GM19193 (cell line): ENCODE data around the gene NFKBIA.
A peak's percentile ranks its signal among the peaks of the same experiment; 100 is the strongest.

ENCODE experiments used
- POLR2A ChIP-seq: IDR thresholded peaks from 4 replicates; pipeline ENCODE4 v1.6.1; 2011; ENCODE audit not compliant: insufficient read depth, insufficient read length; ENCODE audit errors: extremely low read depth

NFKBIA gene

GRCh38 chr14:35414365-35414764 lies 9.8 kb upstream of the NFKBIA start:
- no peak for TF ChIP-seq POLR2A

GRCh38 chr14:35412272-35413056 lies 7.9 kb upstream of the NFKBIA start:
- TF ChIP-seq POLR2A: no peak

- TF ChIP-seq POLR2A: no peak
Measured at GRCh38 chr14:35410858-35411257, 6.3 kb upstream of the NFKBIA start.

DNA sequence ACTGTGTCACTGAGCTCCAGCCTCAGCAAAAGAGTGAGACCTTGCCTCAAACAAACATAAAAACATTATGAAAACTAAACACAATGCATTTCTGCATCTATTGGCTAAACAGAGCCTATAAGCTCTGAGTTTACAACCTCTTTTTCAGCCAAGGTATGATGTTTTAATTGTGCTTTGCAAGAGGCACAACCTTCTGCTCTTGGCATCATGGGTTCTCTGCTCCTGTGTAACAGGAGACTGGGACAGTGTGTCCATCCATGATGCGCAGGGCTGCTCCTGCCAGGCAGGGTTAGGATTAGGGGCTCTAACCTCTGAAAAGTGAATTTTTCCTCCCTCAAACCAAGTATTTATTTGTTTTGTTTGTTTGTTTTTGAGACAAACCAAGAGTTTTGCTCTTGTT lies 5.0 kb upstream of the NFKBIA start:
- no peak for TF ChIP-seq POLR2A

GRCh38 chr14:35408026-35408425 lies 3.5 kb upstream of the NFKBIA start:
- TF ChIP-seq POLR2A: no peak

DNA sequence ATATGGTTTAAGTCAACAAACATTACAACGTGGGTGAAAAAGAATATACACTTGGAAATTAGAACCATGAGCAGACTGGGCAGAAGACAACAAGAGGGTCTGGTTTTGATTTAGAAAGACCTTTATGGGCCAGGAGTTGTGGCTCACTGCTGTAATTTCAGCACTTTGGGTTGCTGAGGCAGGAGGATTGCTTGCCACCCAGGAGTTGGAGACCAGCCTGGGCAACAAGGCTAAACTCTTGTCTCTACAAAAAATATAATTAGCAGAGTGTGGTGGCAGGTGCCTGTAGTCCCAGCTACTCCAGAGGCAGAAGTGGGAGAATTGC lies 2.7 kb upstream of the NFKBIA start:
- no peak for TF ChIP-seq POLR2A

DNA sequence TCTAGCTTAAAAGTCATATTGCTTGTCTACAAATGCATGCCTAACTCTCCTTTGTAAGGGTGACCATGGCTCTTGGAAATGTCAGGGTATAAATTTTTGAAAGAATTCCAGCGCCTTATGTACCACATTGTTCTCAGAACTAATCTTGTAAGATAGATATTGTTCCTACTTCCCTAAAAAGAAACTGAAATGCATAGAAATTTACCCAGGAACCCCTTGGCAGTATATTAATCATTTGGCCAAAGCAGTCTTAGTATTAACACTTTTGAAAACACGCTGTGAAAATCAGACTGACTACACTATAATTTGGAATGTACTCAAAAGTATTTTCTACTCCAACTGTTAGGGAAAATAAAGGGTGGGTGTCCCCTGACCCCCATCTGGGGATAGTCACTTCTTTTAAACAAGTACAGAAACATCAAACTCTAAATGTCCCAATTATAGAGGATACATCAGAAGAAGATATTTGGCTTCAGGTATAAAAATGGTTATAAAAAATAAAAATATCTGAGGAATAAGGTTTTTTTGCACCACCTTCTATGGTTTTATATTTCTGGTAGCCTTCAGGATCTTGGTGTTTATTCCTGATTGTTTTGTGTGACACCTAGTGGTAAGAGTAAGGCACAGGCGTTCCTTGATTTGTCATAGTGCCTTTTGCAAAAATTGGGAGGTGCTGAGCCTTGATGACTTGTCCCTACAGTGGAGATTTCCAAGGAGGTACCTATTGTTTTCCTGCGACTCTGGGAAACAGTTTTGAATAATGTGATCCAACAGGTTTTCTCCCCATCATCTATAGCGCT lies 2.2 kb upstream of the NFKBIA start:
- TF ChIP-seq POLR2A: no peak

DNA sequence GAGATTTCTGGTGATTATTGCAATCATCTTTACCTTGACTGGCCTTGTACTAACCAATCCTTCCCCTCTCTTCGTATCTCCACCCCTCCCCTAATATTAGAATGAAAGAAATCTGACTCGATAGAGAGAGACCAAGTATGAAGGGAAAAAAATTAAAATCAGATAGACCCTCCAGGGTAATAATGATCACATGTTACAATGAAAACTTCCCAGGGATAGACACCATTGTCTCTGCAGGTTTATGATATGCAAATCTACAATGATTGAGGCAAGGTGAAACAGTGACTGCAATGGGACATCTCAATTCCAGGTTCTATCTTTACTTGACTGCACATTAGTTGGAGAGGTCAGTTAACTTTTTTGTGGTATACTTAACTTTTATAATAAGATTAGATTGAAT lies 1.5 kb upstream of the NFKBIA start:
- no peak for TF ChIP-seq POLR2A

GRCh38 chr14:35405304-35405996 lies 901 bp upstream of the NFKBIA start:
- TF ChIP-seq POLR2A: no peak

DNA sequence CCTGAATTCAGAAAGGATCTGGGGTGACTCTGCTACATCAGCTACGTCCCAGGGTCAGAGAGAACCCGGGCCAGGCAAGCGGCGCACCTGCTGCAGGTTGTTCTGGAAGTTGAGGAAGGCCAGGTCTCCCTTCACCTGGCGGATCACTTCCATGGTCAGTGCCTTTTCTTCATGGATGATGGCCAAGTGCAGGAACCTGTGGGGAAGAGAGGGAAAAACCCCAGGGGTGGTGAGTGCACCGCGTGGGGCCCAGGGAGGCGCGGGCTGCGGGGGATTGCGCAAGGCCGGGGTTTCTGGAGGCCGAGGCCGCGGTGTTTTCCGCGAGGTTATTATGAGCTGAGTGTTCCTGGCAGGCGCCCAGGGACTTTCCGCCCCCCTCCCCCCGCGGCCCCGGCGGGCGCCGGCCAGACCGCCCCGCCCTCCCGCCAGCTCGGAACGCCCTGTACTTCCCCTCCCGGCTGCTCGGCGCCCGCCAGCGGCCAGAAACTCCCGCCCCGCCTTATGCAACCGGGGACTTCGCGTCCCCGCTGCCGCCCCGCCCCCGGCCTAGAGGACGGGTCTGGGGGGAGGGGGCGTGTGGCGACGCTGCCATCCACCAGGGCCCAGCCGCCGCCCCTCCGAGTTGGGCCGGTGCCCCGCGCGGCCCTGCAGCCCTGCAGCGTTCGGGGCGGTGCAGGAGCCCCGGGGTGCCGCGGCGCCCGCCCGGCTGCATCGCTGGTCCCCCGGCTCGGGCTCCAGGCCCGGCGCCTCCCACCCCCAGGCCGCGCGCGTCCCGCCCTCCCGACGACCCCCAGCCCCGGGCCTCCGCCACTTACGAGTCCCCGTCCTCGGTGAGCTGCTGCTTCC lies 723 bp downstream of the NFKBIA start:
- TF ChIP-seq POLR2A: peak; percentile 11

- TF ChIP-seq POLR2A: peak; percentile 59
Measured at GRCh38 chr14:35403114-35403602, 1.4 kb downstream of the NFKBIA start.

GRCh38 chr14:35402323-35403113 lies 2.0 kb downstream of the NFKBIA start:
- peak; percentile 66 for TF ChIP-seq POLR2A

DNA sequence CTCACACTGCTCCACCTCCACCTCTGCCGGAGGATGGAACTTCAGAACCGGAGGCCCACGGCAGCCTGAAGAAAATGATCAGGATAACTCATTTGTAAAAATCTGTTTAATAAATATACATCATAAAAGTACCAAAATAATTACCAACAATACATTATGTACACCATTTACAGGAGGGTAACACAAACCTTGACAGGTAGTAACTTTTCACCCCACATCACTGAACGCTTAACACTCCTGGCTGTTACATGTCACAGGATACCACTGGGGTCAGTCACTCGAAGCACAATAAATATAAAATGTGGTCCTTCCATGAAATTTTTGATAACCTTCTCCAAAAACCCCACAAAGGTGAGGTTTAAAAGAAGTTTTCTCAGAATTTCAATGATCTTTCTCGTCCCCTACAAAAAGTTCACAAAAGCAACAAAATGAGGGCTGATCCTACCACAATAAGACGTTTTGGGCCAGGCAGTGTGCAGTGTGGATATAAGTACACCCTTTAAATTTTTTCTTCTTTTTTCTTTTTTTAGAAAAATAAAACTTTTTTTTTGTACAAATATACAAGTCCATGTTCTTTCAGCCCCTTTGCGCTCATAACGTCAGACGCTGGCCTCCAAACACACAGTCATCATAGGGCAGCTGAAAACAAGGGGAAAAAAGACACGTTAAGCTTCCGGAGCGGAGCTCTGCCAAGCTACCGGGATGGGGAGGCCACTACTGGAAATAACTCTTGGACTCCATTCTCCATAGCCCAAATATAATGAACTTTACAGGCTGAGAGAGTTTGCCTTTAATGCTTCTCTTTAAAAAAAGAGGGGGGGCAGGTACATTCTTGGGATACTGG lies 2.9 kb downstream of the NFKBIA start:
- TF ChIP-seq POLR2A: no peak
